Measurements from ENCODE around the gene KIAA2012.

GRCh38 chr2:202100176-202100575 lies 27.1 kb downstream of the KIAA2012 start:
- no peak for TF ChIP-seq CTCF (IDR thresholded peaks at IDR 0.05)
- TF ChIP-seq POLR2A (IDR thresholded peaks at IDR 0.05) = no peak

Measured in uterus (tissue), 2 donors.